NCI-H226 (cell line): Measurements from ENCODE around the gene RABL3.
"Not testable (repeated sequence)": the region's sequence is repeated elsewhere in the genome, so short reads cannot be mapped to it uniquely, and the experiment has no call there.

Source experiments
- DNase-seq: peaks from one replicate; pipeline ENCODE4 v3.0.0-alpha.2; 2015

The RABL3 gene

DNA sequence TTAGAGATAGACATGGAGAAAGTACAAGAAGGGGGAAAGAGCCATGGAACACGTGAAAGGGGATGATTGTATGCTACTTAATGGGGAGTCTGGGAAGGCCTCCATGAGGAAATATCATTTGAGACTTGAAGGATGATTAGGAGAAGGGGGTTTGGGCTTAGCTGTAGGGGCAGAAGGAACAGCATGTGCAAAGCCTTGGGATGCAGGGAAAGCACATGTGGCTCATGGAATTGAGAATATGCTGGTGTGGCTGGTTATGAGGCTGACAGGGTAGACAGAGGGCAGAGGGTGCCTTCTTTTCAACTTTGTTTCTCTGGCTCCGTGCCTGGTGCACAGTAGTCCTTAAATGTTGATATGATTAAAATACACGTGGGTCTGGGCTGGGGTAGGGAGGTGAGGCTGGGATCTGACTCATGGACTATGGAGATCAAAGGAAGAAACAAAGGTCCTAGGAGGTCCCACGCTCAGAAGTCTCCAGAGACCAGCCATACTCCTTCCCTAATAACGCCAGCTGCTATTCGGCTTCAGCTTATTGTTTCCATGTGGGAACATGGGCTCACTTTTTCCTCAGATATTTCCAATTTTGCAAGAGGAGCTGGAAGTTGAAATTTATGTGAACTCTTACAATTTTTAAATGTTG lies 1.4 kb upstream of the RABL3 start:
- no peak for DNase-seq

DNA sequence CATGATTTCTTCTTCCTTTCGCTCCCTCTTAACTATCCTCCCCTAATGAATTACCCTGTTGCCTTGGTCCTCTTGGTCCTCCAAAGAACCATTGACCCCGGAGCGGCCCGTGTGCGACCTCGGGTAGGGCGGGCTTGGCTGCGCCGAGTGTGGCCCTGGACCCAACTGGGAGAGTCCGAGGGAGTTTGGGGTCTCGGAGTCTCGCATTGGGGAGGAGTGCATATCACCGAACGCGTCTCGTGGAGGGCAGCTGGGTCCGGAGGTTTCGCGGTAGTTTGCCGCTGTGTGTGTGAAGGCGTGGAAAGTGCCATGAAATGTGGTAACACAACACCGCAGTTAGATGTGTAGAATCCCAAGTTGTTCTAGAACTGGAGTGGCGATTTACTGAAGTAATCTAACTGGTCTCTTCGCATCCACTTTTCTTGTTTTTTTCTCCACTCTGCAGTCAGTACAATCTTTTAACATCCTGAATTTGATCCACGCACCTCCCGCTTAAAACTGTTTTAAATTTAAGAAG lies 591 bp upstream of the RABL3 start:
- no peak for DNase-seq

DNA sequence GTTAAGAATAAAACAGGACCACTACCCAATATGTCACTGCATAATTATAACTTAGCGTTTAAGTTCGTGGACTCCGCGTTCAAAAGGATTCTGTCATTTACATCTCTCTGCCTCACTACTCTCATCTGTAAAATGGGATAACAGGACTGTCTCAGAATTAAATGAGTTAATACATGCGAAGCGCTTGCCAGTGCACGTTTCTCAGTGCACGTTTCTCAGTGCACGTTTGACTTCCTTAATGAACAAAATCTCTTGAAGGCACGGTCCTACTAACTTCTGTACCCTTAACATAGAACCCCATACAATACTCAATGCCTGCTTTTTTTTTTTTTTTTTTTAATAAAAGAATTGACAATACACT lies 499 bp downstream of the RABL3 start:
- DNase-seq = no peak

DNA sequence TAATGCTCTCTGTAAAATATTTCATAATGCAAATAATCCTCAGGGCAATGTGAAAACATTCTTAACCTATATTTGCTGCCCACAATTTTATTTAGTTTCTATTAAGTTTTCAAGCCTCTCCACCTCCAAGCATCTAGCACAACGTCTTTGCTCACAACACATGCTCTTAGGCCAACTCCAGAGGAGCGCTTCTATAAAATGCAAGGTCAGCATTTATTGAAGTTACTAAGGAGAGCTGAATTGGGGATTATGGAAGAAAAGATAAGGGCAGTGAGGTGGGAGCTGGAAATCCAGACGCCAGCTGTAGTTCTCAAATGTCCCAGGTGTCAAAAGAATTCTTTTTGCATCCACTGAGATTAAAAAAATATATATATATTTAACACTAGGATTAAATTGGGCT lies 996 bp downstream of the RABL3 start:
- DNase-seq = no peak

DNA sequence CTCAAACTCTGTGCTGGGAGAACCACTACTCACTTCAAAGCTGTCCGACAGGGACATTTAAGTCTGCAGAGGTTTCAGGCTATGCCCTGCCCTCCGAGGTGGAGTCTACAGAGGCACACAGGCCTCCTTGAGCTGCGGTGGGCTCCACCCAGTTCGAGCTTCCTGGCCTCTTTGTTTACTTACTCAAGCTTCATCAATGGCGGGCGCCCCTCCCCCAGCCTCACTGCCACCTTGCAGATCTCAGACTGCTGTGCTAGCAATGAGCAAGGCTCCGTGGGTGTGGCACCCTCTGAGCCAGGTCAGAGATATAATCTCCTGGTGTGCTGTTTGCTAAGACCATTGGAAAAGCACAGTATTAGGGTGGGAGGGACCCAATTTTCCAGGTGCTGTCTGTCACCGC lies 4.3 kb downstream of the RABL3 start:
- not testable (repeated sequence) for DNase-seq

DNA sequence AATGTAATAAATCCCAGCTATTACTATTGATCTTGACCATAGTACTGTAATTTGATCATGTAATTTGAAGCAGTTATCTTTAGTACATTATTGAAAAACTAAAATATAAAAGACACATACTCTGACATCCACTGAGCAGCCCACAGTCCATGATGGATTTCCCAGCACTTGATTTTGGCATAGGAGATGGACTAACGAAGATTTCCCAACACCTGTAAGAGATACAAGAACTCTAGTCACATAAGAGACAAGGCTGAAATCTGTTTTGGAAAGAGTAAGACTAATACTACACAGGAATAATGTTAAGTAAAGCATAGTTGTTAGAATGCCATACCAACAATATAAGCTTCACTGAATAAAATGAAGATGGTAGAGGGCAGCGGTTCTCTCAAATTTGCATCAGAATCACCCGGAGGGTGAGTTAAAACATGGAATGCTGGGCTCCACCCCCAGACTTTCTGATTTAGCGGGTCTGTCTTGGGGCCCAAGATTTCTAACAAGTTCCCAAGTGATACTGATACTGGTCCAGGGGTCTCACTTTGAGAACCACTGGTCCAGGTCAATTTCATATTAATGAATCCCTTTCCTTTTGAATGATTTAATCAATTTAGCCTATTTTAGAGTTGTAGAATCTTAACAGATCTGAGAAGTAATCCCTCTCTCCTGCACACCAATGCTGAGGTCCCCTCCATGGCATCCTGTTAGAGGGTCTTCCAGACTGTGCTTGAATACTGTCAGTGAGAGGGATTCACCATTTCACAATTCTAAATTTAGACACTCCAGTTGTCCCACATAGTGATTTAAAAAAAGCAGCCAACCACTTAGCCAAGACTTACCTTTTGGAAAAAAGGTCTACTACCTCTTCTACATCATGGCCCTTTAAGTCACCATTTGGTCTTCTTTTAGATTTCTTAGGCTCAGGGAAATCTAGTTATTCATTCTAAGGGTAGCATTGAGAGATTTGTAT lies 11.5 kb downstream of the RABL3 start:
- DNase-seq = no peak

DNA sequence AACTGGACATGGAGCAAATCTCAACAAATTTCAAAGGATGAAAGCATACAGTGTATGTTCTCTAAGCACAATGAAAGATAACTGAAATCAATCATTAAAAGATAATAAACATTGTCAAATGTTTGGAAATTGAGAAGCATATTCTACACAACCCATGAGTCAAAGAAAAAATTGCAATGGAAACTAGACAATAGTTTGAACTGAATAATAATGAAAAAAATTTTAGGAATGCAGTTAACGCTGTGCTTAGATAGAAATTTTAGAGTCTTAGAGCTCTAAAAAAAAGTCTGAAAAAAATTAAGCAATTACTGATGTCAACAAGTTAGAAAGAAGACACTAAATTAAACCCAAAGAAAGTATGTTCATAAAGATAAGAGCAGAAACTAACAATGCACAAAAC lies 15.5 kb downstream of the RABL3 start:
- DNase-seq = no peak

DNA sequence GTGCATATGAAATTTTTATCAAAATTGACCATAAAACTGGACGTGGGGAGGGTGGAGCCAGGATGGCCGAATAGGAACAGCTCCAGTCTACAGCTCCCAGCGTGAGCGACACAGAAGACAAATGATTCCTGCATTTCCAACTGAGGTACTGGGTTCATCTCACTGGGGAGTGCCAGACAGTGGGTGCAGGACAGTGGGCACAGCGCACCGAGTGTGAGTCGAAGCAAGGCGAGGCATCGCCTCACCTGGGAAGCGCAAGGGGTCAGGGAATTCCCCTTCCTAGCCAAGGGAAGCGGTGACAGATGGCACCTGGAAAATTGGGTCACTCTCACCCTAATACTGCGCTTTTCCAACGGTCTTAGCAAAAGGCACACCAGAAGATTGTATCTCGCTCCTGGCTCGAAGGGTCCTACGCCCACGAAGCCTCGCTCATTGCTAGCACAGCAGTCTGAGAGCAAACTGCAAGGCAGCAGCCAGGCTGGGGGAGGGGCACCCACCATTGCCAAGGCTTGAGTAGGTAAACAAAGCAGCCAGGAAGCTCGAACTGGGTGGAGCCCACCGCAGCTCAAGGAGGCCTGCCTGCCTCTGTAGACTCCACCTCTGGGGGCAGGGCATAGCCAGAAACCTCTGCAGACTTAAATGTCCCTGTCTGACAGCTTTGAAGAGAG lies 23.0 kb downstream of the RABL3 start:
- not testable (repeated sequence) for DNase-seq

DNA sequence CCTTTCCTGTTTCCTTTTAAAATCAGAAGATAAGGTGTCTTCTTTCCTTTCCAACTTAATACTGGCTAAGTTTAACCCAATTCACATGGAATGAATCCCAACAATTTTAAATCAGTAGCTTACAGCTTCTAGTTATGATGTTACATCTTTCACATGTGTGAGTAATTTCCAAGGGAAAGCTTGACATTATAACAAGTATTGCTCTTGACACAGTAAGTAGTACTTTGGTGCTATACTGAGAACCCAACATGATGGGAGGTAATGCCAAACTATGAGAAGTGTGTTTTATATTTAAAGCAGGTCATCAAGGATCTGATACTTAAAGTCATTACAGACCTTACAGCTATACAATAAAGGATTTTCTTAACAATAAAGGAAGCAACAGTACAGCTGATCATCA lies 29.1 kb downstream of the RABL3 start:
- no peak for DNase-seq

DNA sequence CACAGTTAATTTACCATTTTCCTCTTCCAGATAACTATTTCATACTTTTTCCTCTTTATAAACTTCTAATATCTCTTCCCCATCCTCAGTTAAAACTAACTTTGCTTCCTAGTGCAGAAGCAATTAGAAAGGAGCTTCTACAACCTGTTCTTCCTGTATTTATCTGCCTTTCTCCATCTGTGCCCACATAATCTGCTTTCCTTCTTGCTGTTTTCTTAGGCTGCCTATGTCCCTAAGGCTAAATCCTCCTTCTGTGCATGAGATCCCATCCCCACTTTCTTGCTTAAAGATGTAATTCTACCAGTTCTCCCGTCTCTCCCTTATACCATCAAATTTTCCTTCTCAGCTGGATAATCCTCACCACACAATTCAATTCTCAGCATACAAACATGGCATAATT lies 31.9 kb downstream of the RABL3 start:
- no peak for DNase-seq

DNA sequence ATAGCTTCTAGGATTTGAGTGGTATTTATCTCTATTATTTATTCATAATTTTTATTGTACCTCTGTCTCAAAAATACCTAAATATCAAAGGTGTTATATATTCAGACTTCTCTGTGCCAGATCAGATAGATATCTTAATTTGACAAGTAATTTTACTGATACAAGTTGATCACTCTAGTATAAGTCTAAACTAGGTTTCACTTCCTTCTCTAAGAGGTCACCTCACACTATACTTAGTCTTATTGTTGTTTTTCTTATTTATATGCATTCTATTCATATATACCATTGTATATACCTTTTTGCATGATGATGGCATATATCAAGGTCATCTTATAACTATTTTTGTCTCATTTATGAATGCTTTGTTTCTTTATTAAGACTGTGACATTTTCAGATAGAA lies 33.9 kb downstream of the RABL3 start:
- no peak for DNase-seq

DNA sequence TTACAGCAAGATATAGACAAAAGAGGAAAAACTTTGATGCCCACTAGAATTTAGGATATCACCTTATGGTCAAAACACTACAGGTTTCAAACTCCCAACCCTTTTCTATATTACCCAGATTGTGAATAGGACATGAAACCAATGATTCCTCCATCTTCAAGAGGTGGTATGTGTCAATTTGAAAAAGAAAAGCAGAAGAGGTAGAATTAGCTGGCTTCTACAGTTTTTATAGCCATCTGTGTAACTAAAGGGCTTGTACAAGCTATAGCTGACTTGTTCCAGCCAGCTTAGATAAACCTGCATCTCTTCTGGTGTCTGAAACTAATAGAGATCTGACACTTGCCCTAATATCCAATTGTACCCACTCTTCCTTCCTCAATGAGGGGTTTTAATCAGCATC lies 35.4 kb downstream of the RABL3 start:
- no peak for DNase-seq

DNA sequence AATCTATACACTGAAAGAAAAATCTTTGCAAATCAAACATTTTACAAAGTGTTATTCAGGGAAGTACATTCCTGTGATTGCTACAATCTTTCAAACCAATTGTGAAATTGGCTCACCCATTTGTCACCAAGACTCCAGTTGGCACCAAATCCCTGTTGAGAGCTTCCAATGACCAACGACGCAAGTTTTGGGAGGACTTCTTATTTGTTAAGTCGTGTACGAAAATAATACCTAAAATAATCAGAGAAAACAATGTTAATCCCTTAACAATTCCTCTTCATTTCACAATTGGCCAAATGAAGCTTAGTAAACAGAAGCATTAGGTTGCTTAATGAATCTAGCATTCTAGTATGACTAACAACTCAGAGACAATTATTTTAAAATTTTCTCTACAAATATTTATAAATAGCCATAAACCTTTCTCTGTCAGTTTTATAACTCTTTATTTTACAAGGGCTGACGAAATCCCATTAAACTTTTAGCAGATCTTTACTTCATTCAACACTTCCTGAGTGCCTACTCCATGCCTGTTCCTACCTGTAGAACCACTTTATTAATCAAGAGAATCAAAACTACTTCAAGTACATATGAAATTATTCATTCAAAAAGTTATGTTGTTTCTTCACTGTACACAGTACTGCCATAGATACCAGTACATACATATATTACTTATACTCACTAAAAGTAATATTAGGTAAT lies 36.3 kb downstream of the RABL3 start:
- no peak for DNase-seq

DNA sequence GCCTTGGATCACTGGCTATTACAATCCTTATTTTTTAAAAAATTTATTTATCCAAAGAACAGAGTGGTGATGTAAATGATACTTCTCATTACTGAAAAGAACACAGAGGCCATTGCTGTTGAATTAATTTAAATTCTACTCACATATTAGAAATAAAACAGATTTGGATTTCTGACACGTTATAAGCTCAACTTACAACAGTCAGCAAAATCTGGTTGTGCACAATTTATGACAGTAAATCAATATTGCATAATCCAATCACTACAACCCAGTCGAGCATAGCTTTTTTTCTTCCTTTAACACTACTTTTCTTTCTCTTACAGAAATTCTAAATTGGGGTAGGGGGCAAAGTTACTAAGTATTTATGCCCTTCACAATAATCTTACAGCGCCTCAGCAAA lies 43.0 kb downstream of the RABL3 start:
- no peak for DNase-seq

DNA sequence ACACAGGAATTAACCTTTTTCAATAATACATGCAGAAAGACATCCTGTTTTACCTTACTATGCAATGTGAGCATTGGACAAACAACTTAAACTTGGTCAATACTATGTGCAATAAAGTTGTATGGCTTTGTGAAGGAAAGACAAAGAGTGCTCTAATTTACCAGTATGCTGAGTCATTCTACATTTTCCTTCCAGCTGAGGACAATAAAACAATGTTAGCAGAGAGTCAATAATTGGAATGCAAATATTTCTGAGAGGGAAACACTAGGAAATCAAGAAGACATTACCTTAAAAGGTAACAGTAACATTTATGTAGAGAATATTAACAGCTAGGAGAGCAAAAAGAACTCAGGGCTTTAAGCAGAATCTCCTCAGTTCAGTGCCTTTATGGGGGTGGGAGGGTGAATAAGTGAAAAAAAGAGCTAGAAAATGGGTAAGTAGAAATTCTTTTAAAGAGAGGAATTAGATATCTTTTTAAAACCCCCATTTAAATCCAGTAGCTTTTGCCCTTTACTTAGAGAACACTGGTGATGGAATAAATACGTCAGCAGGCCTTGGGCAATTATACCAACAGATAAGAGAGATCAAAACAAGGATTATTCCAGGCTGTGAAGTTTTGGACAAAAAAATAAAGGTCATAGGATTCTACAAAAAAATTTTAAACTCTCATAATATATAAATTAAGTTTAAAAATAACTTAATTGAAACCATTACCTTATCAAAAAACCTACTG lies 48.7 kb downstream of the RABL3 start:
- no peak for DNase-seq

DNA sequence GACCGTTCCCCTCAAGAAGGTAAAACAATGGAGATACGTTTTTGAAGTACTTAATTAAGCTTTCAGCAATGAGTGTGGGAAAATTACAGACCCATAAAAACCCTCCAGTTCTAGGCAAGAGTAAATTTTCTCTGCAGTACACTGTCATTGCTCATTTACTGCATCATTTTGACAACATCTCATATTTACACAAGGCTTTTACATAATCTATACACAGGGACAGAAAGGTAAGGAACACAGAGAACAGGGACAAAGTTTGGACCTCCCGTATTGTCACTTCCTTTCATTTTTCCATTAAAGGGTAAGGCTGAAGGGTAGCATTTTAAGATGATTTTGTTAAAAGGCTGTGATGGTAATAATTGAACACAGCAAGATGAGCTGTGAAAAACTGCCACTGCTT lies 52.9 kb downstream of the RABL3 start:
- DNase-seq = no peak

DNA sequence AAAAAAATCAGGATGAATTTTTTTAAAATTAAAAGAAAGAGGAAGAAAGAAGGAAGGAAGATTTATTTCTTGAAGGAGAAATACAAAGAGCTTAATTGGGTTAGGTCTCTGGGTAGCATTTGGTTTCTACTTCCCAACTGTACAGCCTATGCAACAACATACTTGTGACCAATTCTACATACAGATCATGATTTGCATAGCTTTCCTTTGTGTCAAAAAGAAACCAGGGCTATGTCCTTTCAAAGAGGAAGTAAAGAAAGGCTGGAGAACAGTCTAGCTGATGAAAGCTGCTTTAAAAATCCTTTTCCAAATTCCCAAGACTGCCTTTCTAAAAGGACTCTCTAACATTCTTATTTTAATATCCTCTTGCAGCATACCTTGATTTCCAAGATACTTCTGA lies 54.2 kb downstream of the RABL3 start:
- no peak for DNase-seq

DNA sequence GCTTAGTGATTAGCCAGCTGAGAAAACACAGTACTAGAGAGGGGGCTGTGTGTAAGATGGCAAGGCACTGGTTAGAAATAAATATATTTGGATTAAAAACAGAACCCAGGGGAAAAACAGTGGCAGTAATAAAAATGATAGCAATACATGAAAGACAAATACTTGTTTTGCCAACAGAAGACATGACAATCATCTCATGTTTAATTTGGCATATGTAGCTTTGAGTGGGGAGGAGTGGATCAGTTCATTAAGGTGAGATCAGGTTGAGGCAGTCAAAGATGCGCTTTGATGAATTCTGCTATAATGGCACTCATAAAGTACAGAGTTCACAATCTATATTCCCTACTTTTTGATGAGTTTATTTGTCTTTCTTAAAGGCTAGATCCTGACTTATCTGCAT lies 56.9 kb downstream of the RABL3 start:
- no peak for DNase-seq

DNA sequence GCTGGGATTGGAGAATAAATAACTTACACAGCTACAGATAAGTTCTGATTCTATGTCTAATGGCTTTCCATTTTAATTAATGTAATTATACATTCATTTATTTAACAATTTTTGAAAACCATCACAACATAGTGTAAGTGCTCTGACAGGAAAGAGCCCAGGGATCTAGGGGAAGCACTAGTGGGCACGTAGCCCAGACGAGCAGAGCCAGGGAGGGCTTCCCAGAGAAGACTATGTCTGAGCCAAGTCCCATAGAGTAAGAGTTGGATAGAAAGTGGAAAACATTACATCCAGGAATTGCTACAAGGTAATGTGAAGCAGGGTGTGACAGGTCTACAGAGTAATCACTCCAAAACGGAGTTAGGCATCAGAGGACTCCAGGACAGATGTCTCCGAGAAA lies 57.4 kb downstream of the RABL3 start:
- DNase-seq = no peak

DNA sequence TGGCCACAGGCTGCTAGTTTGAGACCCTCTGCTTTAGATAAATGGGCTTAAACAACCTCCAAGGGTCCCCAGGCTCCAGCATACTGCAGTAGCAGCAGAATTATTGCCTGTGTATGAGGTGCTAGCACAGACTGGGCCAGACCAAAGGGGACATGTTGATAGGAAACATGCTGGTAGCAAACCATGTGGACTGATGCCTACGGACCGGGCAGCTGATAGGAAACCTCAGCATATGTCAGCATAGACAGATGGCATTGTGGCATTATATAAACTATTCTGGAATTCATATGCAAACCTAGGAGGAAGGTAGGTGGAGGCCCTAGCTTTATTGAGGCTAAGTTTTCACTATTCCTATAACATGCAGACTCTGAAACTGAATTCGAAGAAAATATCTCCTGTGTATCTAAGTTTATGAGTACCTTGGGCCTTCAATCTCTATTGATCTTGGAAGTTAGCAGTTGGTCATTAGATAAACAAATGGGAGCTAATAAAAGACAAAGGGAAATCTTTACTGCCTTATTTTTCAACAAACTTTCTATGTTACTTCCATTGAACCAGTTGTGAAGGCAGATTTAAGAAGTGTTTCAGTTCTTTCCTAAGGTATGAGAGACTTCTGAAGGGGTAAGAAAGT lies 58.5 kb downstream of the RABL3 start:
- no peak for DNase-seq

DNA sequence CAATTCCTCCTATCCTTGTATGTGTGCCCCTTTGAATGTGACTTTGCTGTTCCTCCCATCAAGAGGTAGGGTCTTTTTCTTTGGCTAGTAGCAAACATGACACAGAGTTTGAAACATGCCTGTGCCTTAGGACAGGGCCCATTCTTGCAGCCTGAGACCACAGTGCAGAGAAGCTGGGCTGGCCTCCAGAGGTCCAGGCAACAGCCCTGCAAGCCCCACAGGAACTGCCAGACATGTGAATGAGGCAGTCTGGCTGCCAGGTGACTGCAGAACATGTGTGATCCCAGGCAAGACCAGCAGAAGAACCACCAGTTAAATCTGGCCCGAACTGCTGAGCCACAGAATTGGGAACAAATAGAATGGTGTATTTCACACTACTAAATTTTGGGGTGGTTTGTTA lies 59.1 kb downstream of the RABL3 start:
- no peak for DNase-seq

DNA sequence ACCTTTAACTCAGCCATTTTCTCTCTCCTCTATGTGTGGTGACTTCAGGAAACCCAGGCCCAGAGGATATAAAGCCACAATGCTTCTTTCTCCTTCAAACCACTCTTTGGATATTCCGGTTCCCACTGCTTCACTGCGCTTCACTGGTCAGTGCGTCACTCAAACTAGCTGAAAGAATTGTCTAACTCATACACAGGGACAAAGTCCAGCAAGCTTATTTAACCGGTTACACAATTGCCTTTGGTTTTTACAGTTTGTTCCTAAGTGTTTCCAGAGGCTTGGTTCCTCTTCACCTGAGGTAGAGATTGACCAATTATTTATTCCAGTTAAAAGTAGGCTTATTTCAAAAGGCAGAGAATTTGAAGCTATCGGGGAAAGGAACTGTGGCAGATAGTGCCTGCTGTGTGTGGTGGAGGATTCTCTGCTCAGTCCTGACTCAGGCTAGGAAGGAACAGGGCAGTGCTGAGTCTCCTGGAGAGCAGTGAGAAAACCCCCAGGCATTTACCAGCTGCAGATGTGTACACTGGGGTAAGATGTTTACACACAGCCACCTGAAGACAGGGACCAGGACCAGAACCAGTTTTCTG lies 60.1 kb downstream of the RABL3 start, which contains the start of gene HGD:
HGD (minus strand) TSS at position 145 of the 587 bp plus-strand sequence; CDS start at position 17, 128 bp downstream.
- no peak for DNase-seq
